Prostate gland (tissue), 2 donors: ENCODE measurements around the gene ZNF260.

Experiments
- CTCF ChIP-seq, 4 experiments: fragments of 200-600 bp in 2 of 4; fragments of 450-650 bp in 2 of 4; sonication (generic) in 2 of 4; IDR thresholded peaks; 1 replicate in 3 of 4; 2 replicates in 1 of 4; pipeline ENCODE4 v1.5.1; 2016 to 2019; ENCODE audit warnings: antibody characterized with exemption in 4 of 4, mild to moderate bottlenecking in 2 of 4, moderate library complexity in 2 of 4
- POLR2A ChIP-seq: fragments of 450-650 bp; IDR thresholded peaks from one replicate; pipeline ENCODE4 v1.6.1; 2016; ENCODE audit warnings: antibody characterized with exemption, mild to moderate bottlenecking
- POLR2AphosphoS5 ChIP-seq: sonication (generic); formaldehyde crosslinking; IDR thresholded peaks from one replicate; pipeline ENCODE4 v1.6.1; 2017; ENCODE audit warnings: antibody characterized with exemption

- no peak for TF ChIP-seq CTCF (IDR thresholded peaks at IDR 0.05)
- TF ChIP-seq POLR2AphosphoS5: no peak
- no peak for TF ChIP-seq POLR2A
Observed at GRCh38 chr19:36483653-36484052, 44.4 kb downstream of the ZNF260 start.
